ENCODE data around the gene P2RX4. TPM values are rescaled to one million over a fixed set of nuclear protein-coding genes. Genes with fewer than 3 reads are reported as not detected.

P2RX4 gene
- total RNA-seq, 3 donors from 2014 or later: 62.9 to 114 (median 86.9) TPM

DNA sequence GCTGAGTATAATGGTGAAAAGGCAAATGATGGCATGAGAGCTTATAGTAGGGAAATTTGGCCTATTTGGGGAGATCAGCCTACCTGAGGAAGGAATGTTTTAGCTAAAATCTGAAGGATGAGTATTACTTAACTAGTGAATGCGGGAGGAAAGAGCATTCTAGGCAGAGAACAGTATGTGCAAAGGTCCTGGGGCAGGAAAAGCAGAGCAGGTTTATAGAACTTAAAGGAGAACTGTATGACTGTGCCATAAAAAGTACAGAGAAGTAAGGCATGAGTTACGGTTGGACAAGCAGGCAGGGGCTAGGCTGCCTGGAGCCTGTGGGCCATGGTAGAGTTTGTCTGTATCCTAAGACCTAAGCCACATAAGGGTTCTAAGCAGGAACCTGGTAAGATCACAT is 21.7 kb upstream of the P2RX4 start:
- H3K36me3 ChIP-seq: no peaks in the 10 kb centered on the region
- intact Hi-C loops (cut with DNase I; ENCODE audit: low total_unique reads): no loop called here
- no peaks in the 10 kb centered on the region for H3K9me3 ChIP-seq
- no peaks in the 10 kb centered on the region for H3K27me3 ChIP-seq
- no peak overlapping the region for H3K4me3 ChIP-seq
- H3K27ac ChIP-seq: no peak overlapping the region
- no peak for DNase-seq (ENCODE audit: low spot score in 2 of 2)
- H3K4me1 ChIP-seq: no peaks in the 10 kb centered on the region
- TF ChIP-seq POLR2A (IDR thresholded peaks at IDR 0.05) (no peak), POLR2AphosphoS5 (IDR thresholded peaks at IDR 0.05) (no peak), CTCF (IDR thresholded peaks at IDR 0.05) (no peak)

DNA sequence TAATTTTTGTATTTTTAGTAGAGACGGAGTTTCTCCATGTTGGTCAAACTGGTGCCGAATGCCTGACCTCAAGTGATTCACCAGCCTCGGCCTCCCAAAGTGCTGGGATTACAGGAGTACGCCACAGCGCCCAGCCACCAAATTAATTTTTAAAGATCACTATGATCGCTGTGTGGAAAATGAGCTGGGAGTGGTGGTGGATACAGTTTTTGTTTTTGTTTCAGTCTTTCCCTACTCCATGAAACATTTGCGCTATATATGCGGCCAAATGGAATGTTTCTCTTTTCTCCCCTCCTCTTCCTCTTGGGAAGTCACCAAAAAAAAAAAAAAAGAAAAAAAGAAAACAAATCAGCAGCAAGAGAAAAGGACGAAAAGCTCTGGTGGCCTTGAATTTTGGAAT is 20.8 kb upstream of the P2RX4 start:
- no peak for DNase-seq (ENCODE audit: low spot score in 2 of 2)
- TF ChIP-seq CTCF (IDR thresholded peaks at IDR 0.05): no peak
- no peak for TF ChIP-seq POLR2A (IDR thresholded peaks at IDR 0.05)
- no peak for TF ChIP-seq POLR2AphosphoS5 (IDR thresholded peaks at IDR 0.05)
- Histone ChIP-seq H3K4me3 (no peak overlapping the region), H3K27ac (no peak overlapping the region), H3K9me3 (no peaks in the 10 kb centered on the region), H3K4me1 (no peaks in the 10 kb centered on the region), H3K27me3 (no peaks in the 10 kb centered on the region), H3K36me3 (no peaks in the 10 kb centered on the region)
- intact Hi-C loops (cut with DNase I; ENCODE audit: low total_unique reads): no loop called here

GRCh38 chr12:121189619-121190155 is 20.2 kb upstream of the P2RX4 start:
- Histone ChIP-seq H3K27me3 (no peaks in the 10 kb centered on the region), H3K4me3 (no peak overlapping the region), H3K4me1 (no peaks in the 10 kb centered on the region), H3K27ac (no peak overlapping the region), H3K9me3 (no peaks in the 10 kb centered on the region), H3K36me3 (no peaks in the 10 kb centered on the region)
- TF ChIP-seq POLR2A (IDR thresholded peaks at IDR 0.05) (no peak), CTCF (IDR thresholded peaks at IDR 0.05) (no peak), POLR2AphosphoS5 (IDR thresholded peaks at IDR 0.05) (no peak)
- intact Hi-C loops (cut with DNase I; ENCODE audit: low total_unique reads): no loop called here
- no peak for DNase-seq (ENCODE audit: low spot score in 2 of 2)

DNA sequence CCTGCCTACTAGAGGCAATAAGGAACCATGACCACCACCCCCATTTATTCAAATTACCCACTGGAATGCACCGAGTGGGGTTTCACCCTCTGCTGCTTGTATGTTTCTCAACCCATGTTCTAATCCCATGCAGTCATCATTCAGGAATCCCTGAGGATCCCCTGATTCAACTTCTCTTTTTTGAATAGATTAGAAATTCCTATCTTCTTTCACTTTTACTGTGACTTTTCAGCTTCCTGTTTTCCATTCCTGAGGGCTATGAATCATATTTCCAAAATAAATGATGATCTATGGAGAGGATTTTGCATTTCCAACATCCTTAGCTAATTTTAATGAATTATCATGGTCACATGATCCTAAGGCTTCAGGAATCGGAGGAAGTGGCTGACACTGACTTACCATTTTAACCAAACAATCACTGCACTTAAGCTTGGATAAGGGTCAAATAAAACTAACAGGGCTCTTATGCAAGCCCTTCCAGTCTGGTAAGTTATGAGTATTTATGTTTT is 19.4 kb upstream of the P2RX4 start:
- intact Hi-C loops (cut with DNase I; ENCODE audit: low total_unique reads): no loop called here
- Histone ChIP-seq H3K9me3 (no peaks in the 10 kb centered on the region), H3K27ac (peak overlapping the region in 1 of 2 donors; percentile 67)

More for the DNA sequence above, 19.4 kb upstream of the P2RX4 start:
- H3K4me1 ChIP-seq: no peaks in the 10 kb centered on the region
- H3K4me3 ChIP-seq: no peak overlapping the region
- H3K27me3 ChIP-seq: no peaks in the 10 kb centered on the region
- H3K36me3 ChIP-seq: no peaks in the 10 kb centered on the region
- TF ChIP-seq CTCF (IDR thresholded peaks at IDR 0.05) (no peak), POLR2AphosphoS5 (IDR thresholded peaks at IDR 0.05) (no peak), POLR2A (IDR thresholded peaks at IDR 0.05) (no peak)
- no peak for DNase-seq (ENCODE audit: low spot score in 2 of 2)
